HepG2 (cell line): ENCODE data around the gene IFIT3. TPM values are rescaled to one million over a fixed set of nuclear protein-coding genes. Genes with fewer than 3 reads are reported as not detected.

ENCODE experiments used
- CHD4 ChIP-seq: fragments of 200-600 bp; sonication (generic); IDR thresholded peaks from 2 replicates; pipeline ENCODE4 v1.7.0; 2017; ENCODE audit warnings: mild to moderate bottlenecking, low read length, borderline replicate concordance
- FOXM1 ChIP-seq: sonication (generic); formaldehyde crosslinking; IDR thresholded peaks from 2 replicates; pipeline ENCODE4 v1.5.0; 2020; ENCODE audit warnings: missing genetic modification reagents
- HNRNPK ChIP-seq: fragments of 200-400 bp; formaldehyde crosslinking; IDR thresholded peaks from 2 replicates; pipeline ENCODE4 v1.6.1; 2018; ENCODE audit warnings: low read length, low read depth, moderate library complexity, mild to moderate bottlenecking; ENCODE audit not compliant: poor library complexity, severe bottlenecking
- NFE2 ChIP-seq: sonication (generic); formaldehyde crosslinking; IDR thresholded peaks from 2 replicates; pipeline ENCODE4 v1.4.0; 2020; ENCODE audit warnings: missing genetic modification reagents
- NFKB2 ChIP-seq: sonication (generic); formaldehyde crosslinking; IDR thresholded peaks from 2 replicates; pipeline ENCODE4 v1.4.0; 2020; ENCODE audit warnings: missing genetic modification reagents, borderline replicate concordance
- NFKBIZ ChIP-seq: IDR thresholded peaks from 2 replicates; pipeline ENCODE4 v1.6.1; 2018; ENCODE audit warnings: missing genetic modification reagents, missing compliant biosample characterization
- NKX3-1 ChIP-seq: sonication (generic); formaldehyde crosslinking; IDR thresholded peaks from 2 replicates; pipeline ENCODE4 v1.5.0; 2020; ENCODE audit warnings: missing genetic modification reagents
- PBX3 ChIP-seq: sonication (generic); formaldehyde crosslinking; IDR thresholded peaks from 2 replicates; pipeline ENCODE4 v1.8.1; 2023; ENCODE audit warnings: missing genetic modification reagents, inconsistent platforms, borderline replicate concordance
- POLR2A ChIP-seq, 2 experiments: IDR thresholded peaks; 2 replicates each; pipeline ENCODE4 v1.6.1; 2011; ENCODE audit warnings: low read depth in 2 of 2, low read length in 2 of 2, mild to moderate bottlenecking in 1 of 2, moderate library complexity in 1 of 2; ENCODE audit not compliant: insufficient read depth in 1 of 2
- POLR2AphosphoS2 ChIP-seq: IDR thresholded peaks from 2 replicates; pipeline ENCODE4 v1.6.1; 2011; ENCODE audit warnings: low read depth, low read length, improper control_type of control experiment
- PRDM4 ChIP-seq: sonication (generic); formaldehyde crosslinking; IDR thresholded peaks from 2 replicates; pipeline ENCODE4 v1.9.0; 2021; ENCODE audit warnings: missing genetic modification reagents, borderline replicate concordance
- RBM22 ChIP-seq: fragments of 200-400 bp; formaldehyde crosslinking; optimal IDR thresholded peaks from 2 replicates; pipeline ENCODE3; 2017; ENCODE audit warnings: mild to moderate bottlenecking, low read length, moderate library complexity
- SKI ChIP-seq: fragments of 450-650 bp; IDR thresholded peaks from one replicate; pipeline ENCODE4 v1.6.1; 2018; ENCODE audit warnings: mild to moderate bottlenecking; ENCODE audit not compliant: partially characterized antibody
- SNAPC5 ChIP-seq: sonication (generic); formaldehyde crosslinking; IDR thresholded peaks from 2 replicates; pipeline ENCODE4 v1.8.1; 2023; ENCODE audit warnings: mild to moderate bottlenecking, missing genetic modification reagents, borderline replicate concordance
- TBX3 ChIP-seq: fragments of 450-650 bp; IDR thresholded peaks from 2 replicates; pipeline ENCODE4 v1.6.1; 2017; ENCODE audit warnings: antibody characterized with exemption, mild to moderate bottlenecking, inconsistent platforms, borderline replicate concordance
- ZSCAN25 ChIP-seq: sonication (generic); formaldehyde crosslinking; IDR thresholded peaks from 2 replicates; pipeline ENCODE4 v1.8.0; 2022; ENCODE audit warnings: mild to moderate bottlenecking, missing genetic modification reagents
- polyA plus RNA-seq, 8 experiments: library from polyadenylated mRNA; depleted of rRNA in 3 of 8; stranded (reverse) in 7 of 8; unstranded in 1 of 8; fragments of >200 nt; fragmentation: Illumina TruSeq in 4 of 8; extraction: Trizol in 4 of 8; gene quantifications; 2 replicates each; pipeline versions ENCODE4 v1.2.1 to v1.2.3, GENCODE V29; 2011 to 2016; ENCODE audit warnings: low read depth in 4 of 8, missing spikeins in 1 of 8, mixed read lengths in 1 of 8; ENCODE audit not compliant: insufficient read depth in 1 of 8
- total RNA-seq, 5 experiments: library from RNA; depleted of rRNA; stranded (reverse); fragments of >200 nt; fragmentation: Illumina TruSeq; extraction: Trizol; gene quantifications; 2 replicates each; pipeline ENCODE4 v1.2.3, GENCODE V29; 2016; ENCODE audit warnings: low read depth in 1 of 5
- TF ChIP-seq, protein P1 (sequence below): sonication (generic); formaldehyde crosslinking; conservative IDR thresholded peaks from 2 replicates; pipeline ENCODE4 v1.4.0; 2020; ENCODE audit warnings: missing genetic modification reagents
- TF ChIP-seq, protein P2 (sequence below): sonication (generic); formaldehyde crosslinking; IDR thresholded peaks from 2 replicates; pipeline ENCODE4 v1.5.0; 2020; ENCODE audit warnings: mild to moderate bottlenecking, missing genetic modification reagents
- TF ChIP-seq, protein P3 (sequence below): sonication (generic); formaldehyde crosslinking; IDR thresholded peaks from 2 replicates; pipeline ENCODE4 v1.5.0; 2020; ENCODE audit warnings: mild to moderate bottlenecking, missing genetic modification reagents, borderline replicate concordance

Gene IFIT3
- total and polyA plus RNA-seq, 2 of the 13 experiments (the other 11 are each of a cell fraction or from before 2014, with no cell fraction given): 0.48 to 3.1 TPM

DNA sequence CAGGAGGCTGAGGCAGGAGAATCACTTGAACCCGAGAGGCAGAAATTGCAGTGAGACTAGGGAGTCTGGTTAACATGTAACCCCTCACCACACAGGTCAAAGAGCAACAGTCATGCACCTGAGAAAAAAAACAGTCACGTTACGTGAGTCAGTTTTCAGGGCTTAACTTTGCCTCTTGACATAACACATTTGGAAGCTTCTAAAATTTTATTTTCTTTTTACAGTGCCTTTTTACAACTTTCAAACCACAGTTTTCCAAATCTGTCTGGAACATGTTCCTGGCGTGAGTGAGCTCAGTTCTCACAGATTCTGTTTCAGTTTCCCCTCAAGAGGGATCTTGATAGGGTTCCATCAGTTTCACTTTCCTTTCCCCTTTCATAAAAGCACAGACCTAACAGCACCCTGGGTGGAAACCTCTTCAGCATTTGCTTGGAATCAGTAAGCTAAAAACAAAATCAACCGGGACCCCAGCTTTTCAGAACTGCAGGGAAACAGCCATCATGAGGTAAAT lies 4.4 kb downstream of the IFIT3 start (continued):
- TF ChIP-seq, protein P1, sequence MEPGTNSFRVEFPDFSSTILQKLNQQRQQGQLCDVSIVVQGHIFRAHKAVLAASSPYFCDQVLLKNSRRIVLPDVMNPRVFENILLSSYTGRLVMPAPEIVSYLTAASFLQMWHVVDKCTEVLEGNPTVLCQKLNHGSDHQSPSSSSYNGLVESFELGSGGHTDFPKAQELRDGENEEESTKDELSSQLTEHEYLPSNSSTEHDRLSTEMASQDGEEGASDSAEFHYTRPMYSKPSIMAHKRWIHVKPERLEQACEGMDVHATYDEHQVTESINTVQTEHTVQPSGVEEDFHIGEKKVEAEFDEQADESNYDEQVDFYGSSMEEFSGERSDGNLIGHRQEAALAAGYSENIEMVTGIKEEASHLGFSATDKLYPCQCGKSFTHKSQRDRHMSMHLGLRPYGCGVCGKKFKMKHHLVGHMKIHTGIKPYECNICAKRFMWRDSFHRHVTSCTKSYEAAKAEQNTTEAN (CRISPR knock-in tag): no peak
- TF ChIP-seq PRDM4 (CRISPR knock-in tag) (no peak), SNAPC5 (CRISPR knock-in tag) (no peak), ZSCAN25 (CRISPR knock-in tag) (no peak), POLR2A (IDR thresholded peaks at IDR 0.05; ENCODE audit: insufficient read depth in 1 of 2, low read depth in 2 of 2, low read length in 2 of 2) (no peak), SKI (no peak), NFE2 (CRISPR knock-in tag) (no peak), POLR2AphosphoS2 (no peak), CHD4 (no peak), NKX3-1 (CRISPR knock-in tag) (no peak), HNRNPK (no peak), FOXM1 (CRISPR knock-in tag) (no peak), TBX3 (no peak), NFKBIZ (CRISPR knock-in tag) (no peak), PBX3 (CRISPR knock-in tag) (no peak), NFKB2 (no peak), RBM22 (no peak)
- TF ChIP-seq, protein P2, sequence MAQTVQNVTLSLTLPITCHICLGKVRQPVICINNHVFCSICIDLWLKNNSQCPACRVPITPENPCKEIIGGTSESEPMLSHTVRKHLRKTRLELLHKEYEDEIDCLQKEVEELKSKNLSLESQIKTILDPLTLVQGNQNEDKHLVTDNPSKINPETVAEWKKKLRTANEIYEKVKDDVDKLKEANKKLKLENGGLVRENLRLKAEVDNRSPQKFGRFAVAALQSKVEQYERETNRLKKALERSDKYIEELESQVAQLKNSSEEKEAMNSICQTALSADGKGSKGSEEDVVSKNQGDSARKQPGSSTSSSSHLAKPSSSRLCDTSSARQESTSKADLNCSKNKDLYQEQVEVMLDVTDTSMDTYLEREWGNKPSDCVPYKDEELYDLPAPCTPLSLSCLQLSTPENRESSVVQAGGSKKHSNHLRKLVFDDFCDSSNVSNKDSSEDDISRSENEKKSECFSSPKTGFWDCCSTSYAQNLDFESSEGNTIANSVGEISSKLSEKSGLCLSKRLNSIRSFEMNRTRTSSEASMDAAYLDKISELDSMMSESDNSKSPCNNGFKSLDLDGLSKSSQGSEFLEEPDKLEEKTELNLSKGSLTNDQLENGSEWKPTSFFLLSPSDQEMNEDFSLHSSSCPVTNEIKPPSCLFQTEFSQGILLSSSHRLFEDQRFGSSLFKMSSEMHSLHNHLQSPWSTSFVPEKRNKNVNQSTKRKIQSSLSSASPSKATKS (CRISPR knock-in tag): no peak
- TF ChIP-seq, protein P3, sequence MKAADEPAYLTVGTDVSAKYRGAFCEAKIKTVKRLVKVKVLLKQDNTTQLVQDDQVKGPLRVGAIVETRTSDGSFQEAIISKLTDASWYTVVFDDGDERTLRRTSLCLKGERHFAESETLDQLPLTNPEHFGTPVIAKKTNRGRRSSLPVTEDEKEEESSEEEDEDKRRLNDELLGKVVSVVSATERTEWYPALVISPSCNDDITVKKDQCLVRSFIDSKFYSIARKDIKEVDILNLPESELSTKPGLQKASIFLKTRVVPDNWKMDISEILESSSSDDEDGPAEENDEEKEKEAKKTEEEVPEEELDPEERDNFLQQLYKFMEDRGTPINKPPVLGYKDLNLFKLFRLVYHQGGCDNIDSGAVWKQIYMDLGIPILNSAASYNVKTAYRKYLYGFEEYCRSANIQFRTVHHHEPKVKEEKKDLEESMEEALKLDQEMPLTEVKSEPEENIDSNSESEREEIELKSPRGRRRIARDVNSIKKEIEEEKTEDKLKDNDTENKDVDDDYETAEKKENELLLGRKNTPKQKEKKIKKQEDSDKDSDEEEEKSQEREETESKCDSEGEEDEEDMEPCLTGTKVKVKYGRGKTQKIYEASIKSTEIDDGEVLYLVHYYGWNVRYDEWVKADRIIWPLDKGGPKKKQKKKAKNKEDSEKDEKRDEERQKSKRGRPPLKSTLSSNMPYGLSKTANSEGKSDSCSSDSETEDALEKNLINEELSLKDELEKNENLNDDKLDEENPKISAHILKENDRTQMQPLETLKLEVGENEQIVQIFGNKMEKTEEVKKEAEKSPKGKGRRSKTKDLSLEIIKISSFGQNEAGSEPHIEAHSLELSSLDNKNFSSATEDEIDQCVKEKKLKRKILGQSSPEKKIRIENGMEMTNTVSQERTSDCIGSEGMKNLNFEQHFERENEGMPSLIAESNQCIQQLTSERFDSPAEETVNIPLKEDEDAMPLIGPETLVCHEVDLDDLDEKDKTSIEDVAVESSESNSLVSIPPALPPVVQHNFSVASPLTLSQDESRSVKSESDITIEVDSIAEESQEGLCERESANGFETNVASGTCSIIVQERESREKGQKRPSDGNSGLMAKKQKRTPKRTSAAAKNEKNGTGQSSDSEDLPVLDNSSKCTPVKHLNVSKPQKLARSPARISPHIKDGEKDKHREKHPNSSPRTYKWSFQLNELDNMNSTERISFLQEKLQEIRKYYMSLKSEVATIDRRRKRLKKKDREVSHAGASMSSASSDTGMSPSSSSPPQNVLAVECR: peak; percentile 38; the same call in 1 of the 2 replicates
